Uterus (tissue), 2 donors: ENCODE measurements around the gene LENEP.

Experiments used
- POLR2A ChIP-seq, 2 donors: fragments of 450-650 bp; IDR thresholded peaks; one replicate each; pipeline ENCODE4 v1.6.1; 2016; ENCODE audit warnings: antibody characterized with exemption in 2 of 2, mild to moderate bottlenecking in 1 of 2, moderate library complexity in 1 of 2
- TF ChIP-seq, protein P1 (sequence below), 4 experiments: fragments of 200-600 bp in 2 of 4; fragments of 450-650 bp in 2 of 4; sonication (generic) in 2 of 4; IDR thresholded peaks; one replicate each; pipeline ENCODE4 v1.5.1; 2016 to 2019; ENCODE audit warnings: antibody characterized with exemption in 4 of 4, mild to moderate bottlenecking in 2 of 4, moderate library complexity in 1 of 4

DNA sequence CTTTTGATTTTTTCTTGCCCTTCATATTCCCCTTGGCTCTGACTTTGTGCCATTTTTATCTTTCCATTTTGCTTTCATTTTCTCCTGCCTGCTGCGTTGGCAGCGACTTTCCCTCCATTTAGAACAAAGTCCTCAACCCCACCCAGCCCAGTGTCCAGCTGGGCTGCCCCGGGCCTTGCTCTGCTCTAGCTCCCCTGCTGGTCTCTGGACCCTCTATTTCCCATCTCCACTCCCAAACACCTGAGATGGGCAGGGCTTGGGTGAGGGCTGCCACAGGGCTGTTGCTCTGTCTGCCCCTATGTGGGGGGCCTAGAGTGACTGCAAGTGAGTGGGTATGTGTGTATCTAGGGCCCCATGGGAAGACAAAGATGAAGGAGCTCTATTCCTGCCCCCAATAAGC is 50.4 kb downstream of the LENEP start:
- TF ChIP-seq, protein P1, sequence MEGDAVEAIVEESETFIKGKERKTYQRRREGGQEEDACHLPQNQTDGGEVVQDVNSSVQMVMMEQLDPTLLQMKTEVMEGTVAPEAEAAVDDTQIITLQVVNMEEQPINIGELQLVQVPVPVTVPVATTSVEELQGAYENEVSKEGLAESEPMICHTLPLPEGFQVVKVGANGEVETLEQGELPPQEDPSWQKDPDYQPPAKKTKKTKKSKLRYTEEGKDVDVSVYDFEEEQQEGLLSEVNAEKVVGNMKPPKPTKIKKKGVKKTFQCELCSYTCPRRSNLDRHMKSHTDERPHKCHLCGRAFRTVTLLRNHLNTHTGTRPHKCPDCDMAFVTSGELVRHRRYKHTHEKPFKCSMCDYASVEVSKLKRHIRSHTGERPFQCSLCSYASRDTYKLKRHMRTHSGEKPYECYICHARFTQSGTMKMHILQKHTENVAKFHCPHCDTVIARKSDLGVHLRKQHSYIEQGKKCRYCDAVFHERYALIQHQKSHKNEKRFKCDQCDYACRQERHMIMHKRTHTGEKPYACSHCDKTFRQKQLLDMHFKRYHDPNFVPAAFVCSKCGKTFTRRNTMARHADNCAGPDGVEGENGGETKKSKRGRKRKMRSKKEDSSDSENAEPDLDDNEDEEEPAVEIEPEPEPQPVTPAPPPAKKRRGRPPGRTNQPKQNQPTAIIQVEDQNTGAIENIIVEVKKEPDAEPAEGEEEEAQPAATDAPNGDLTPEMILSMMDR (IDR thresholded peaks at IDR 0.05), result no peak
- TF ChIP-seq POLR2A (IDR thresholded peaks at IDR 0.05), result no peak
